Stimulated activated CD4-positive, alpha-beta T cell treated with anti-CD3 and anti-CD28 coated beads, Interleukin-4, amount 100 ng/mL, for 24 hours (primary cell): ENCODE data around the gene ZNF524.
A peak's percentile ranks its signal among the peaks of the same experiment; 100 is the strongest.

Experiments
- DNase-seq: peaks from one replicate; pipeline ENCODE4 v3.0.0-alpha.2; 2020

Gene ZNF524

GRCh38 chr19:55644191-55644833 lies 44.2 kb downstream of the ZNF524 start:
- no peak for DNase-seq

- DNase-seq, result no peak
These were observed 44.9 kb downstream of the ZNF524 start for GRCh38 chr19:55644842-55645511.

- no peak for DNase-seq
These were observed 45.4 kb downstream of the ZNF524 start for GRCh38 chr19:55645512-55645881.

GRCh38 chr19:55646889-55647731 lies 47.0 kb downstream of the ZNF524 start:
- no peak for DNase-seq

- peak; percentile 44 for DNase-seq
These were observed 47.9 kb downstream of the ZNF524 start, which contains the start of gene CCDC106 for GRCh38 chr19:55647732-55648584. TSS of gene CCDC106 (plus strand) at chr19:55648212. CDS start at chr19:55649047, 835 bp downstream.

GRCh38 chr19:55648585-55649267 lies 48.6 kb downstream of the ZNF524 start:
- no peak for DNase-seq

- no peak for DNase-seq
These were observed 49.4 kb downstream of the ZNF524 start for GRCh38 chr19:55649268-55650125.

- DNase-seq, result no peak
These were observed 50.1 kb downstream of the ZNF524 start for GRCh38 chr19:55650126-55650557.

GRCh38 chr19:55650602-55651230 lies 50.6 kb downstream of the ZNF524 start:
- DNase-seq, result no peak

GRCh38 chr19:55651236-55651635 lies 51.1 kb downstream of the ZNF524 start:
- DNase-seq, result no peak

GRCh38 chr19:55652311-55653128 lies 52.4 kb downstream of the ZNF524 start:
- DNase-seq, result no peak
